ENCODE data around the gene IFT74. TPM values are rescaled to one million over a fixed set of nuclear protein-coding genes. Genes with fewer than 3 reads are reported as not detected.

IFT74 gene
- total RNA-seq, 4 donors from 2014 or later: 12.3 to 16.6 (median 14.2) TPM

DNA sequence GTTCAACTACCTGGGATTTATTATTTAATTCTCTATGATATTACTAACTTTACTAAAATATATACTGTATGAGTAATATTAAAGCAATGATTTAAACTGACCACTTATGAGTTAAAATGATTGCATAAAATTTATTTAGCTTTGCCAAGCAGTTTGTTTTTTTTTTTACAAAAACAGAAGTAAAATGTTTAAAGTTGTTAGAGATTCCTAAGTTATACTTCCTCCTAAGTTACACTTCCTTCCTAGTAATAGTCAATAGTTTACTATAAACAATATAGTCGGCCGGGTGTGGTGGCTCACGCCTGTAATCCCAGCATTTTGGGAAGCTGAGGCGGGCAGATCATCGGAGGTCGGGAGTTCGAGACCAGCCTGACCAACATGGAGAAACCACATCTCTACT is 73.0 kb downstream of the IFT74 start:
- intact Hi-C loops (cut with DNase I): no loop called here
- 74% methylated on average over 7 of the region's 7 CpGs for WGBS
- TF ChIP-seq EP300 (IDR thresholded peaks at IDR 0.05) (no peak), POLR2AphosphoS5 (IDR thresholded peaks at IDR 0.05) (no peak), CTCF (IDR thresholded peaks at IDR 0.05) (no peak), POLR2A (IDR thresholded peaks at IDR 0.05; ENCODE audit: low read depth) (no peak)

GRCh38 chr9:27033815-27034403 is 77.7 kb downstream of the IFT74 start:
- peaks cover 4 to 31% (median 10%) of the 10 kb centered on the region in 4 donors for H3K36me3 ChIP-seq
- no peak overlapping the region for H3K4me3 ChIP-seq
- no peaks in the 10 kb centered on the region for H3K9me3 ChIP-seq
- H3K27me3 ChIP-seq: no peaks in the 10 kb centered on the region
- no peak overlapping the region for H3K27ac ChIP-seq (replicated peaks in 1 of 4)
- DNase-seq (ENCODE audit: extremely low spot score): no peak
- intact Hi-C loops (cut with DNase I): loop anchor here (2.0 to 10.0 kb wide), 2 partner anchors 171 to 243 kb away; no protein-coding TSS in a partner anchor
- no peaks in the 10 kb centered on the region for H3K4me1 ChIP-seq
- TF ChIP-seq POLR2A (IDR thresholded peaks at IDR 0.05; ENCODE audit: low read depth): no peak
- TF ChIP-seq CTCF (IDR thresholded peaks at IDR 0.05): peak; percentile 80 to 88 (median 85)
- 10% methylated on average over 4 of the region's 4 CpGs for WGBS

More for the DNA sequence above, 73.0 kb downstream of the IFT74 start:
- no peak for DNase-seq (ENCODE audit: extremely low spot score)
- no peak overlapping the region for H3K27ac ChIP-seq (replicated peaks in 1 of 4)
- H3K36me3 ChIP-seq: peaks cover 0 to 25% (median 12%) of the 10 kb centered on the region in 4 donors
- H3K9me3 ChIP-seq: no peaks in the 10 kb centered on the region
- no peak overlapping the region for H3K4me3 ChIP-seq
- H3K27me3 ChIP-seq: no peaks in the 10 kb centered on the region
- H3K4me1 ChIP-seq: no peaks in the 10 kb centered on the region

GRCh38 chr9:27037499-27037898 is 81.3 kb downstream of the IFT74 start:
- Histone ChIP-seq H3K9me3 (no peaks in the 10 kb centered on the region), H3K36me3 (peaks cover 4 to 15% (median 8%) of the 10 kb centered on the region in 4 donors), H3K27ac (replicated peaks in 1 of 4) (no peak overlapping the region), H3K27me3 (no peaks in the 10 kb centered on the region), H3K4me3 (no peak overlapping the region), H3K4me1 (no peaks in the 10 kb centered on the region)
- WGBS: 100% methylated on average over 2 of the region's 2 CpGs
- TF ChIP-seq EP300 (IDR thresholded peaks at IDR 0.05) (no peak), POLR2A (IDR thresholded peaks at IDR 0.05; ENCODE audit: low read depth) (no peak), CTCF (IDR thresholded peaks at IDR 0.05) (no peak)
- no peak for DNase-seq (ENCODE audit: extremely low spot score)
- intact Hi-C loops (cut with DNase I): loop anchor here (10.0 kb wide), 1 partner anchor 167 kb away; no protein-coding TSS in a partner anchor

DNA sequence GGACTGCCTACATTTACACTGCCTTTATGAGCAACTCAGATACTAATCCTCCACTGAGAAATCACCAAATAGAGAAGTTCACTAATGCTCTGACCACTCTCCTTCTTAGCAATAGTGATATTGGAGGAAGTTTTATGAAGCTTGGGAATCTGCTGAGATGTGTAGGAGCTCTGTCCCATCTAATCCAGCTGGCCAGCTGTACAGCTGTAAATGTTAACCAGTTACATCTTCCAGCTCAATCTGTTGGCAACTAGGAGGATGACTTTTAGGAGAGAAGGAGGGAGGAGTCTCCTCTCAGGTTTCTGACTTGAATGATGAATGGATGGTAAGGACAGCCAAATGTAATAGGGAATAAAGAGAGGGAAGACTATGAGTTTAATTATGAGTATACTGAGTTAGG is 85.5 kb downstream of the IFT74 start:
- H3K4me3 ChIP-seq: no peak overlapping the region
- no peaks in the 10 kb centered on the region for H3K4me1 ChIP-seq
- TF ChIP-seq EP300 (IDR thresholded peaks at IDR 0.05): no peak
- TF ChIP-seq POLR2A (IDR thresholded peaks at IDR 0.05; ENCODE audit: low read depth): no peak
- TF ChIP-seq POLR2AphosphoS5 (IDR thresholded peaks at IDR 0.05): no peak
- no peak for TF ChIP-seq CTCF (IDR thresholded peaks at IDR 0.05)
- no peak overlapping the region for H3K27ac ChIP-seq (replicated peaks in 1 of 4)
- DNase-seq (ENCODE audit: extremely low spot score): no peak
- no peaks in the 10 kb centered on the region for H3K9me3 ChIP-seq
- intact Hi-C loops (cut with DNase I): no loop called here
- no peaks in the 10 kb centered on the region for H3K27me3 ChIP-seq
- H3K36me3 ChIP-seq: peaks cover 3 to 21% (median 9%) of the 10 kb centered on the region in 4 donors

DNA sequence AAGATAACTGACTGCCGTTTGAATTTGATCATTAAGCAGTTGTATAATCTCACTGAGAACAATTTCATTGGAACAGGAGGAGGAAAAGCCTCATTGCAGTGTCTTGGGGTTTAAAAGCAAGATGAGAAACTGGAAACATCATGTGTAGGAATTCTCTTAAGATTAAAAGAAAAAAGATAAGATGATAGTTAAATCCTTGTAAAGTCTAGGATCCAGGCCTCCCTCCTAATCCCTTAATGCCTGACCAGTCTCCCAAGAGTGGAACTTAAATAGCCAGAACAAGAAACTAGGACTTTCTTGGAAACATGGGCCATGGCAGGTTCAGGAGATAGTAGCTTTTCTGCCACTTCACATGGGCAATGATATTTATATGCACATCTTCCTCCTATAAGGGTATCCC is 86.3 kb downstream of the IFT74 start:
- no peaks in the 10 kb centered on the region for H3K9me3 ChIP-seq
- intact Hi-C loops (cut with DNase I): no loop called here
- 81% methylated on average over 1 of the region's 1 CpG for WGBS
- no peak for DNase-seq (ENCODE audit: extremely low spot score)
- no peak overlapping the region for H3K4me3 ChIP-seq
- H3K36me3 ChIP-seq: peaks cover 6 to 22% (median 11%) of the 10 kb centered on the region in 4 donors
- H3K27ac ChIP-seq (replicated peaks in 1 of 4): no peak overlapping the region
- no peaks in the 10 kb centered on the region for H3K4me1 ChIP-seq
- TF ChIP-seq CTCF (IDR thresholded peaks at IDR 0.05) (no peak), POLR2A (IDR thresholded peaks at IDR 0.05; ENCODE audit: low read depth) (no peak), EP300 (IDR thresholded peaks at IDR 0.05) (no peak), POLR2AphosphoS5 (IDR thresholded peaks at IDR 0.05) (no peak)
- no peaks in the 10 kb centered on the region for H3K27me3 ChIP-seq
